Measurements from ENCODE around the gene C7.

GRCh38 chr5:41010572-41010971, 101.3 kb downstream of the C7 start:
- no peak for TF ChIP-seq CEBPB (IDR thresholded peaks at IDR 0.05; ENCODE audit: borderline replicate concordance, low read depth, low read length)
- TF ChIP-seq, protein P1, sequence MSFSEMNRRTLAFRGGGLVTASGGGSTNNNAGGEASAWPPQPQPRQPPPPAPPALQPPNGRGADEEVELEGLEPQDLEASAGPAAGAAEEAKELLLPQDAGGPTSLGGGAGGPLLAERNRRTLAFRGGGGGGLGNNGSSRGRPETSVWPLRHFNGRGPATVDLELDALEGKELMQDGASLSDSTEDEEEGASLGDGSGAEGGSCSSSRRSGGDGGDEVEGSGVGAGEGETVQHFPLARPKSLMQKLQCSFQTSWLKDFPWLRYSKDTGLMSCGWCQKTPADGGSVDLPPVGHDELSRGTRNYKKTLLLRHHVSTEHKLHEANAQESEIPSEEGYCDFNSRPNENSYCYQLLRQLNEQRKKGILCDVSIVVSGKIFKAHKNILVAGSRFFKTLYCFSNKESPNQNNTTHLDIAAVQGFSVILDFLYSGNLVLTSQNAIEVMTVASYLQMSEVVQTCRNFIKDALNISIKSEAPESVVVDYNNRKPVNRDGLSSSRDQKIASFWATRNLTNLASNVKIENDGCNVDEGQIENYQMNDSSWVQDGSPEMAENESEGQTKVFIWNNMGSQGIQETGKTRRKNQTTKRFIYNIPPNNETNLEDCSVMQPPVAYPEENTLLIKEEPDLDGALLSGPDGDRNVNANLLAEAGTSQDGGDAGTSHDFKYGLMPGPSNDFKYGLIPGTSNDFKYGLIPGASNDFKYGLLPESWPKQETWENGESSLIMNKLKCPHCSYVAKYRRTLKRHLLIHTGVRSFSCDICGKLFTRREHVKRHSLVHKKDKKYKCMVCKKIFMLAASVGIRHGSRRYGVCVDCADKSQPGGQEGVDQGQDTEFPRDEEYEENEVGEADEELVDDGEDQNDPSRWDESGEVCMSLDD (CRISPR knock-in tag; IDR thresholded peaks at IDR 0.05; ENCODE audit: borderline replicate concordance) = no peak
- no peak for TF ChIP-seq JUN (CRISPR knock-in tag; IDR thresholded peaks at IDR 0.05)
- no peak for TF ChIP-seq ZNF33A (CRISPR knock-in tag; IDR thresholded peaks at IDR 0.05; ENCODE audit: borderline replicate concordance)
